HG02623 (cell line): ENCODE results near the gene ZNF277.

Source experiments
- ATAC-seq: cut with Tn5 transposase; IDR thresholded peaks from one replicate; pipeline ENCODE4 v1.9.1; 2021; ENCODE audit warnings: moderate library complexity; ENCODE audit not compliant: unreplicated experiment

Gene ZNF277

GRCh38 chr7:112206991-112207592, 597 bp downstream of the ZNF277 start:
- no peak for ATAC-seq

GRCh38 chr7:112207765-112208164, 1.3 kb downstream of the ZNF277 start:
- no peak for ATAC-seq

GRCh38 chr7:112211348-112211907, 4.9 kb downstream of the ZNF277 start:
- no peak for ATAC-seq

- no peak for ATAC-seq
These were observed 6.1 kb downstream of the ZNF277 start for GRCh38 chr7:112212571-112212970.

DNA sequence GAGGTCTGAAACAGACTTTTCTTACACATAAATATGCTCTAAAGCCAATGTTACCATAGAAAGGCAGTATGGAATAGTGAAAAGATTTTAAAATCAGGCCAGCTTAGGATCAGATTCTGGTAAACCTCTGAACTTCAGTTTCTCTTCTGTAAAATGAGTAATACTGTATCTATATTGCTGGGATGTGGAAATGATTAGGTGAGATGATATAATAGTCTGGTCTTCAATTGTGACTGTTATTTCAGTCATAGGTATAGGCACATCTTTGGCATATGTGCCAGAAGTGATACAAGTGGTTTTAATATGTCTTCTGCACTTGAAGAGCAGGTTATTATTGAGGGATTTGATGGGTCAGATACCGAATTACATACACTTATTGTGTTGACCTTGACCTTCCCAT, 7.2 kb downstream of the ZNF277 start:
- no peak for ATAC-seq

DNA sequence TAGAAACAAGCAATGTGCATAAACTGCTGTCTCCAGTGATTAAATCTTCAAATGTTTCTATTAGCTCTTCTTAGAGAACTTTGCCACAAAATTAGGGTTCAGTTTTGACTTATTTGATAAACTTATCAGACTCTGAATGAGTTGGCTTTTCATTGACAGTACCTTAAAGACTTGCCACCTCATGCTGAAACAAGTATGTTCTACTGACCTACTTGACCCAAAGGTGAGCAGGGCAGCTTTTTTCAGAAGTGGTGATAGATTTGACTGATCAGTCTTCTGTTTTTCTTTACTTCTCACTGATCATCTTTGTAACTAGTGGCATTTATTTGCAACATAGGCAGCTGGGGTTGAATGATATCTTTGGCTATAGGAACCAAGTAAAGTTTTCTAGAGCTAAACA, 7.8 kb downstream of the ZNF277 start:
- no peak for ATAC-seq

DNA sequence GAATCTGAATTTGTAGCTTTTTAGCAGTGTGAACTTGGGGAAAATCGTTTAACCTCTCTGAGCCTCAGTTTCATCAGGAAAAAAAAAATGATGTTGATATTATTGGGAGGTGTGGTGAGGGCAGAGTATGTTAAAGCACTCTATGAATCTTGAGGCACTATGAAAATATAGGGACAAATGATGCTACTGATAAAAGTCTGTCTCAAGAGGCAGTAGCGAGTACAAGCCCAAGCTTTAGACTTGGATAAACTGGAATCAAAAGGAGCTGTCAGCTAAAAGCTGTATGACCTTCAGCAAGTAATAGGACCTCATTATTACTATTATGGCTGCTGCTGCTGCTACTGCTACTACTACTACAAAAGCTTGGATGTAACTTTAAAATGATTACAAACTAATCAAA, 8.4 kb downstream of the ZNF277 start:
- no peak for ATAC-seq

GRCh38 chr7:112215787-112216186, 9.3 kb downstream of the ZNF277 start:
- ATAC-seq, result no peak

DNA sequence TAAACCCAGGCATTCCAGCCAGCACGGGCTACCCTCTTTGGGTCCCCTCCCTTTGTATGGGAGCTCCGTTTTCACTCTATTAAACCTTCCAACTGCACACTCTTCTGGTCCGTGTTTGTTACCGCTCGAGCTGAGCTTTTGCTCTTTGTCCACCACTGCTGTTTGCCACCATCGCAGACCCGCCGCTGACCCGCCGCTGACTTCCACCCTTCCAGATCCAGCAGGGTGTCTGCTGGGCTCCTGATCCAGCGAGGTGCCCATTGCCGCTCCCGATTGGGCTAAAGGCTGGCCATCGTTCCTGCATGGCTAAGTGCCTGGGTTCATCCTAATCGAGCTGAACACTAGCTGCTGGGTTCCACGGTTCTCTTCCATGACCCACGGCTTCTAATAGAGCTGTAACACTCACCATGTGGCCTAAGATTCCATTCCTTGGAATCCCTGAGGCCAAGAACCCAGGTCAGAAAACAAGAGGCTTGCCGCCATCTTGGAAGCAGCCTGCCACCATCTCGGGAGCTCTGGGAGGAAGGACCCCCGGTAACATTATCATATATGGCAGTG, 14.5 kb downstream of the ZNF277 start:
- no peak for ATAC-seq

DNA sequence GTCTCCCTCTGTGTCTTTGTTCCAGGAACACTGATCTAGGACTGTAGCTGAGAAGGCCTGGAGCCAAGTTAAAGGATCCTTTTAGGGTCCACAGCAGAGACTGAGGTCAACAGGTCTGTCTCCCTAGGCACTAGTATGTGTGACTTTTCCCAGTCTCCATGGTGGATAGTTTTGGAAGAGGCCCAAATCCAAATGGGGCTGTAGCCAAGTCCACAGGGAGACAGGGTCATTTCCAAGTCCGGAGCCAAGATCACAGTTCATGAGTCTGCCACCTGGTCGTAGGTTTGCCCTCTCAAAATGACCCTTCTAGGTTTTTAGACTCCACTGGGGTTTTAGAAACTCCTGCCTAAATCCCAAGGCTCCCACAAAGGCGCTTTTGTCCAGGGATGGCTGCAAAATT, 16.8 kb downstream of the ZNF277 start:
- no peak for ATAC-seq

DNA sequence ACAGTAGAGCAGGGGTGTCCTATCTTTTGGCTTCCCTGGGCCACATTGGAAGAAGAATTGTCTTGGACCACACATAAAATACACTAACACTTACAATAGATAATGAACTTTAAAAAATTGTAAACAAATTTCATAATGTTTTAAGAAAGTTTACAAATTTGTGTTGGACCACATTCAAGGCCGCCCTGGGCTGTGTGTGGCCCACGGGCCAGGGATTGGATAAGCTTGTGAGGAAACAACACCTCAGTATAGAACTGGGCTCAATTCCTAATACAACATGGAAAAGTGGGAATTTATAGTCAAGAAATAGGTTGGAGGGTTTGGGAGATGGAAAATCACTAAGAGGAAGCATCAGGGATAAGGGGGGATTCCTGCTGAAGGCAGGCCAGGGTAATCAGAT, 17.7 kb downstream of the ZNF277 start:
- ATAC-seq, result no peak

DNA sequence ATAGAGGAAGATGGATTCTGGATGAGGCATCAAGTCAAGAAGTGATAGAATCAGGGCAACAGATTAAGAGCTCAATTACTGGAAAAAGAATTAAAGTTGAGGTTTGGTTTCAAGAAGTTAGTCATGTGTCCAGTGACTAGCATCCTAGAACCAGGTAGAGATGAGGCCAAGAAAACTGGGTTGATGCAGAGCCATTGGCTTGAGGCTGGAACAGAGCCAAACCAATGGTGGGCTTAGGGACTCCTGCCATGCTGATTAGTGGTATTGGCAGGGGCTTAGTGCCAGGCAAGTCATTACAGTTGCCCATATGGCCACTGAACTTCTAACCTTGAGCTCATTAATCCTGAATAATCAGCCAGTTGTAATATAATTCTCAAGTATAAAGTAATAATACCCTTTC, 18.5 kb downstream of the ZNF277 start:
- ATAC-seq, result no peak

- no peak for ATAC-seq
These were observed 20.3 kb downstream of the ZNF277 start for GRCh38 chr7:112226701-112227276.

- no peak for ATAC-seq
These were observed 22.1 kb downstream of the ZNF277 start for GRCh38 chr7:112228632-112229031.

GRCh38 chr7:112232212-112232978, 25.9 kb downstream of the ZNF277 start:
- no peak for ATAC-seq

GRCh38 chr7:112233048-112233697, 26.7 kb downstream of the ZNF277 start:
- ATAC-seq, result no peak

DNA sequence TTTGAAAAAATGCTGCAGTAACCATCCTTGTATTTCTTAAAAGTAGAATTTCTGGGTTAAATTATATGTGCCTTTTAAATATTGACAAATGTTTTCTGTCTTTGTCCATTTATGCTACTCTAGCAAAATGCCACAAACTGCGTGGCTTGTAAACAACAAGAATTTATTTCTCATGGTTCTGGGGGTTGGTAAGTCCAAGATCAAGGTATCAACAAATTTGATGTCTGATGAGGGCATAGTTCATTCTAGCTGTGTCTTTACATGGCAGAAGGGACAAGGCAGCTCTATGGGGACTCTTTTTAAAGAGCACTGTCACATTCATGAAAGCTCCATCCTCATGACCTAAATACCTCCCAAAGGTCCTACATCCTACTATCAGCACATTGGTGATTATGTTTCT, 27.7 kb downstream of the ZNF277 start:
- no peak for ATAC-seq

GRCh38 chr7:112236597-112236996, 30.1 kb downstream of the ZNF277 start:
- no peak for ATAC-seq

DNA sequence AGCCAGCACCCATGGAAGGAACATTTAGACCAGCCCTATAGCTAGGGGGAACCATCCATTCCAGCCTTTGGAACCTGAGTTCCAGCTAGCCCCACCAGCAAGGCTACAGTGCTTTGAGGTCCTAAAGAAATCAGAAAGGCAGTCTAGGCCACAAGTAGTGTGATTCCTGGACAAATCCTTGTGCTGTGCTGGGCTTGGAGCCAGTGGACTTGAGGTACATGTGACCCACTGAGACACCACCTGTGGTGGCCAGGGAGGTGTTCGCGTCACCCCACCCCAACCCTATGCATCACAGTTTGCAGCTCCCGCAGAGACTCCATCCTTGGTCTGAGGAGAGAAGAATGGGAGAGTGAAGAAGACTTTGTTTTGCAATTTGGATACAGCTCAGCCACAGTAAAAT, 31.8 kb downstream of the ZNF277 start:
- no peak for ATAC-seq

GRCh38 chr7:112238852-112239610, 32.5 kb downstream of the ZNF277 start:
- ATAC-seq, result no peak

DNA sequence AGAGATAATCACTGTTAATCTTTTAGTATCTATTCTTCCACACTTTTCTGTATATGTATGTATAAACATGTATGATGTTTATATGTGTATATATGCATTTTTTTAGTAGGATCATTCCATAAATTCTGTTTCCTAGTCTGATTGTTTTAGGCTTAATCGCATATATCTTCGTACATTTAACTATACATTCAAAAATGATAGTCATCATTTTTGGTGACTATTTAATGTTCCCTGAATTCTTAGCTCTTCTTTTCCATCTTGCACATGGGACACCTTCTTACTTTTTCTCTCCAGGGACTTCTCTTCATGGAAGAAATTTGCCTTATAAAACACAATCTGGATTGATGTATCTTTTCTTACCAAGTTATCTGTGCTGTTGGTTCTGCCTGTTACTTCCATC, 42.1 kb downstream of the ZNF277 start:
- ATAC-seq, result no peak
